Measurements from ENCODE around the gene VRK1. TPM values are rescaled to one million over a fixed set of nuclear protein-coding genes. Genes with fewer than 3 reads are reported as not detected.

The VRK1 gene
- total RNA-seq, 2 experiments from 2014 or later, result 97.5 to 97.9 TPM

GRCh38 chr14:96905825-96906224, 108.6 kb downstream of the VRK1 start:
- intact Hi-C loops (cut with micrococcal nuclease; ENCODE audit: unreplicated experiment), result no loop called here
- no TSS peak for BruUV-seq (replicated peaks)
- Histone ChIP-seq H4K20me1 (ENCODE audit: insufficient read depth, low read length) (no peaks in the 10 kb centered on the region), H3K9me2 (ENCODE audit: insufficient read depth, low read length) (no peaks in the 10 kb centered on the region), H3K27ac (ENCODE audit: low read depth, low read length, poor library complexity, severe bottlenecking) (no peak overlapping the region), H3K4me2 (ENCODE audit: low read length) (no peak overlapping the region), H2AFZ (ENCODE audit: low read length) (no peak overlapping the region), H3K9me3 (ENCODE audit: low read length) (no peaks in the 10 kb centered on the region; the same call in 1 of the 2 replicates), H3K79me2 (ENCODE audit: insufficient read depth, low read depth, low read length) (no peaks in the 10 kb centered on the region), H3K4me1 (ENCODE audit: insufficient read depth, low read length, poor library complexity, severe bottlenecking) (peaks cover 16% of the 10 kb centered on the region), H3K4me3 (ENCODE audit: low read depth, low read length, poor library complexity, severe bottlenecking) (no peak overlapping the region), H3K36me3 (ENCODE audit: insufficient read depth, low read length) (no peaks in the 10 kb centered on the region)
- POLR2A ChIA-PET, result interaction anchor here (1.0 kb wide), 1 partner anchor 13 kb away, joined by 6 read pairs; no protein-coding TSS in a partner anchor
- TF ChIP-seq EZH2phosphoT487 (IDR thresholded peaks at IDR 0.05; ENCODE audit: borderline replicate concordance, low read depth, low read length), result no peak
- TF ChIP-seq CTCF (conservative IDR thresholded peaks at IDR 0.05; ENCODE audit: low read length), result no peak
- no peak for DNase-seq (ENCODE audit: low spot score)
- CTCF ChIA-PET (ENCODE audit: unreplicated experiment), result no interaction called here

GRCh38 chr14:96906434-96906833, 109.3 kb downstream of the VRK1 start:
- DNase-seq (ENCODE audit: low spot score), result no peak
- BruUV-seq (replicated peaks), result no TSS peak
- Histone ChIP-seq H3K4me1 (ENCODE audit: insufficient read depth, low read length, poor library complexity, severe bottlenecking) (peaks cover 10% of the 10 kb centered on the region), H3K9me2 (ENCODE audit: insufficient read depth, low read length) (no peaks in the 10 kb centered on the region), H3K9me3 (ENCODE audit: low read length) (no peaks in the 10 kb centered on the region; the same call in 1 of the 2 replicates), H4K20me1 (ENCODE audit: insufficient read depth, low read length) (no peaks in the 10 kb centered on the region), H3K36me3 (ENCODE audit: insufficient read depth, low read length) (no peaks in the 10 kb centered on the region), H3K4me2 (ENCODE audit: low read length) (no peak overlapping the region), H3K79me2 (ENCODE audit: insufficient read depth, low read depth, low read length) (no peaks in the 10 kb centered on the region), H3K27ac (ENCODE audit: low read depth, low read length, poor library complexity, severe bottlenecking) (no peak overlapping the region), H2AFZ (ENCODE audit: low read length) (no peak overlapping the region), H3K4me3 (ENCODE audit: low read depth, low read length, poor library complexity, severe bottlenecking) (no peak overlapping the region)
- TF ChIP-seq EZH2phosphoT487 (IDR thresholded peaks at IDR 0.05; ENCODE audit: borderline replicate concordance, low read depth, low read length) (no peak), CTCF (conservative IDR thresholded peaks at IDR 0.05; ENCODE audit: low read length) (no peak)
- intact Hi-C loops (cut with micrococcal nuclease; ENCODE audit: unreplicated experiment), result no loop called here
- POLR2A ChIA-PET, result no interaction called here
- CTCF ChIA-PET (ENCODE audit: unreplicated experiment), result no interaction called here

- CTCF ChIA-PET (ENCODE audit: unreplicated experiment), result no interaction called here
- H3K27ac ChIP-seq (ENCODE audit: low read depth, low read length, poor library complexity, severe bottlenecking), result no peak overlapping the region
- TF ChIP-seq CTCF (conservative IDR thresholded peaks at IDR 0.05; ENCODE audit: low read length) (no peak), EZH2phosphoT487 (IDR thresholded peaks at IDR 0.05; ENCODE audit: borderline replicate concordance, low read depth, low read length) (no peak)
- no peak for DNase-seq (ENCODE audit: low spot score)
- H2AFZ ChIP-seq (ENCODE audit: low read length), result no peak overlapping the region
- no peaks in the 10 kb centered on the region for H4K20me1 ChIP-seq (ENCODE audit: insufficient read depth, low read length)
- BruUV-seq (replicated peaks), result no TSS peak
- no peaks in the 10 kb centered on the region for H3K36me3 ChIP-seq (ENCODE audit: insufficient read depth, low read length)
- no peaks in the 10 kb centered on the region for H3K79me2 ChIP-seq (ENCODE audit: insufficient read depth, low read depth, low read length)
- H3K4me1 ChIP-seq (ENCODE audit: insufficient read depth, low read length, poor library complexity, severe bottlenecking), result no peaks in the 10 kb centered on the region
- H3K9me2 ChIP-seq (ENCODE audit: insufficient read depth, low read length), result no peaks in the 10 kb centered on the region
- no peak overlapping the region for H3K4me3 ChIP-seq (ENCODE audit: low read depth, low read length, poor library complexity, severe bottlenecking)
- no peaks in the 10 kb centered on the region; the same call in 1 of the 2 replicates for H3K9me3 ChIP-seq (ENCODE audit: low read length)
- no peak overlapping the region for H3K4me2 ChIP-seq (ENCODE audit: low read length)
- POLR2A ChIA-PET, result no interaction called here
- intact Hi-C loops (cut with micrococcal nuclease; ENCODE audit: unreplicated experiment), result no loop called here
Measured at GRCh38 chr14:96909841-96910364, 112.7 kb downstream of the VRK1 start.
